Ecto neural progenitor cell (in vitro differentiated cells): ENCODE measurements around the gene CNNM4.

ENCODE experiments used
- DNase-seq: peaks from one replicate; pipeline ENCODE4 v3.0.0-alpha.2; 2018; ENCODE audit warnings: low spot score

The CNNM4 gene

DNA sequence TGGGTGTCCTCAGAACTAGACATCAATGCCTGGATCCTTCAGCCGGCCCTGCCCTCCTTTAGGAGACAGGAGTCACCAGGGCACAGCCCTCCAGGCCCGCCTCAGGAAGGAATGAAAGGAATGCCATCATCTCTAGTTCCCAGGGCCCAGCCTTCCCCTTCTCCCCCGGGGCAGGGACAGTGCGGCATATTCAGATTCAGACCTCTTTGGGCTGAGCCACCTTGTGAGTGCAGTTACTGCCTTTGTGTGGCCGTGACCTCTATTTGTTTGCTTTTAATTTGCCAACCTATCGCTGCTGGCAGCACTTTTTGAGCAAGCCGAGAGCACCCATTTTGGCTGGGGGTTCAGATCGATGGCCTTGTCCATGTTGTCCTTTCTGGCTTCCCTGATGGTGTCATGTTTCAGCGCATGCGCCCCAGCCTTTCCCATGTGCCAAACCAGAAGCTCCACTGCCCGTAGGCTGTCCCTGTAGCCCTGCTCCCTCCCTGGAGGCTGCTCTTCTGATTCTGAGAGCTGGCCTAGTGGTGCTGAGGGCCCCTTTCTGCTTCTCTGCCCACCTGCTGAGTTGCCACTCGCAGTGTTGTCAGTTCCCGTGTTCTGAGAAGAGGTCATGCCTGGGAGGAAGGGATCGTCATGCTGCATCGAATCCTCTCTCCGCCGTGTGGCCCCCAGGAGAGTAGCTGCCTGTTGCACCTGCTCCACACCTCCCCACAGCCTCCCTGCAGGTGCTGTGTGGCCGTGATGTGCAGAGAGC, 72.2 kb downstream of the CNNM4 start:
- peak; percentile 90 for DNase-seq

DNA sequence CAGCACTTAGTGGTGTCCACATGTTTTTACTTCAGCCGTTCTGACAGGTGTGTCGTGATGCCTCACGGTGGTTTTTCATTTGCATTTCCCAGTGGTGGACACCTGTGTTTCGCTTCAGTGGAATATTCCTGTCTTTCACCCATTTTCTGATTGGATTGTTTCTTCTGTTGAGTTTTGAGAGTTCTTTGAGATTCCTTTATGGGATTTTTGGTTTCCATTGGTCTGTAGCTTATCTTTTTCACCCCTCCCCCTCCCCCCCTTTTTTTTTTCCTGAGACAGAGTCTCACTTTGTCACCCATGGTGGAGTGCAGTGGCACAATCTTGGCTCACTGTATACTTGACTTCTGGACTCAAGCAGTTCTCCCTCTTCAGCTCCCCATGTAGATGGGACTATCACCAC, 75.1 kb downstream of the CNNM4 start:
- no peak for DNase-seq

DNA sequence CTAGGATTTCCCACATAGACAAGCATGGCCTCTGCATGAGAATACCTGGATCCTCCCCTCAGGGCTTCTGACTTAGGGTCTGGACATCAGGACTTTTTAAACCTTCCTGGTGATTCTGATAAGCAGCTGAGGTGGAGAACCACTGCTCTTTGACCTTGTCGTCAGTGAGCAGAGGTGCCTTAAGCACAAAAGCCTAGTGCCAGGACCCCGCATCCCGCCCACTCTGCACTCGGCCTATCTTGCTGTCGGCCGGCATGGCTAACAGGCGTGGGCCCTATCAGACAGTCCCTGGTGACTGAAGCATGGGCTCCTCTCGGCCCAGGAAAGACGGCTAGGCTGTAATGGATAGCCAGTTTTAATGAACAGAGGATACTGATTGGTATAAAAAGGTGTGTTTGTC, 76.9 kb downstream of the CNNM4 start:
- DNase-seq: no peak

DNA sequence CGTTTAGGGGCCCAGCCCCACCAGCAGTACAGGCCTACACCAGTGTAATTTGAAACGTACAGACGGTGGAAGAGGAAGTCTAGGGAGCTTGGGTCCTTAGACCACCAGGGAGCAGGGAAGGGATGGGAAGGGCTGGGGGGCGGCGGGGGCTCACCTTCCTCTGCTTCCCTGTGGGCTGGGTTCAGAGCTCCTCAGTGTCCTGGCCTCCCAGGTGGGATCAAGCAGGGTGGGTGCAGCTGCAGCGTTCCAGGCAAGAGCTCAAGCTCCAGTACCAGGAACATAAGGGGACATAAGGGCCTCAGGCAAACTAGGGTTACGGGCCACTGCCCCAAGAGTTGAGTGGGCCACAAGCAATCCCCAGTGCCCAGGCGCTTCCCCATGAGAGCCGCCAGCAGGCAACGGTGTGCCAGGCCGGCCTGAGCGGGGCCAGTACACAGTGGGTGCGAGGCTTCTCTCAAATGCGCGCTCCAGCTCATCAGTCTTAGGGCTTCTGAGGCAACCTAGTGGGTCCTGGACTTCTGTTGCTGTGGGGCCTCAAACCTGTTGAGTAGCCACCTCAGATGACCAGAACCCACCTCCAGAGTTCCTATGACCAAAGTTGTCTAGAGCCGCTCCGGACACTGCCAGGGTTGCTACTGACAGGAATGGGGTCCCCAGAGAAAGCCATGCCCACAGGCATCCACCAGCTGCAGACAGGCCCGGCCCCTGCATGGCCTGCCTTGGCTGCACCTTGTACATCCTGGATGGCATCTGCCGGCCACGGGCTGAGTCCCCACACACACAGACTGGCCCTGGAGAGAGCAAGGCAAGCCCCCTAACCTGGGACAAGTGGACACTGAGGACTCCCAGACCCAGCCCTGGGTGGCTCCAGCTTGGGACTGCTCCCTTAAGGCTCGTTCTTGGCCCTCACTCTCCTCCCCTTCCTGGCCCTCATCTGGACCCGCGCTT, 77.9 kb downstream of the CNNM4 start:
- DNase-seq: no peak

DNA sequence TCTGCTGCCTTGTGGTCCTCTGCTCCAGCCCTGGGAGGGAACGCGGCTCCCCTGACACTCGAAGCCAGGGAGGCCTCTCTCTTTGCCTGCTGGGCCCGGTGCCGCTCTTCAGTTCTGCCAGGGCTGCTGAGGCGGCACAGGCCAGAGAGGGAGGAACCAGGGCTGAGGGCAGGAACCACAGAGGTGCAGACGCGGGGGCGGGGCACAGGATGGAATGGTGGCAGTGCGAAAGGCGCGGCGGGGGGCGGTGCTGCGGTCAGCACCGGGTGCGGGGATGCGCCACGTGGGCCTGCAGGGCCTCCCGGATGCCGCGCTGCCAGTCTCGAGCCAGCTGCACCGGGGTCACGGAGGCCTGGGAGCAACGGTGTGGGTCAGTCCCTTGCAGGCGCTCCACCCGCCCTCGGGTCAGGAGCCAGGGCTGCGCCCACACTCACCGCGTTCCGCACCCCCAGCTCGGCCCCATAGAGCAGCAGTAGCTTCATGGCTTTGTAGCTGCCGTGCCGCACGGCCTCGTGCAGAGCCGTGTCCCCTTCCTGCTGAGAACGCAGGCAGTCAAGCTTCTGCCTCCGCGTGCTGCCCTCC, 78.7 kb downstream of the CNNM4 start:
- no peak for DNase-seq

DNA sequence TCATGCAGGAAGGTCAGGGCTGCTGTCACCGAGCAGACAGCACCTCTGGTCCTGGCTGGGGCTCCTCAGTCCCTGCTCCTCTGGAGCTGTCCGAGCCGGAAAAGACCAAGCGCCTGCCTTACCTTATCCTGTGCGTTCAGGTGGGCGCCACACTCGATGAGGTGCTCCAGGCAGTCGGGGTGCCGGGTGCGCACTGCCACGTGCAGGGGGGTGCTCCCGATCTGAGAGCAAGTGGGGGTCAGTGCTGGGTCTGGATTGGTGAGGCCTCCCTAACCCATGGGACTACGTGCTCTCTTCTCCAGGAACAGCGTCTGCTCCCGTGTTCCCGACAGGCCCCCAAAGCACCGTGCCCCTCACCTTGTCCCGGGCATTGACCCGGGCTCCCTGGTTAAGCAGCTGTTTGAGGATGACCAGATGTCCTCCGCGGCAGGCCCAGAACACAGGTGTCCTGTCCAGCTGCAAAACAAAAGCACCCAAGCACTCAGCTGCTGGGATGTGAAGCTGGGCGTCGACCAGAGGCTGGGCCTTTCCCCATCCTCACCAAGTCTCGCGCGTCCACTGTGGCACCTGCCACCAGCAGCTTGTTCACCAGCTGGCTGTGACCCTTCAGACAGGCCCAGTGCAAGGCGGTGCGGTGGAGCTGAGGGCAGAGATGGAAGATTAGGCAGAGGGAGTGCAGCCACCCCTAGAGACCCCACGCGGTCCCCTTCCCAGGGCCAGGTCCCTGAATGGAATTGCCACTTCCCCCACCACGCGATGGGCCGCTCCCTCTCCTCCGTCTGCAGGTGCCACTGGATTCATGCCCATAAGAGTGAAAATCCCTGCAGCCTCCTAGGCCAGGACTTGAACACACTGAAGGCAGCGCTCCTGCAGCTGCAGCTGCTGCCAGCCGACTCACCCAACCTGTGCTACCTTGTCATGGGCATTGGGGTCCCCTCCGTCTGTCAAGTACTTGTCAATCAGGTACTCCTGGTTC, 79.5 kb downstream of the CNNM4 start:
- DNase-seq: no peak

DNA sequence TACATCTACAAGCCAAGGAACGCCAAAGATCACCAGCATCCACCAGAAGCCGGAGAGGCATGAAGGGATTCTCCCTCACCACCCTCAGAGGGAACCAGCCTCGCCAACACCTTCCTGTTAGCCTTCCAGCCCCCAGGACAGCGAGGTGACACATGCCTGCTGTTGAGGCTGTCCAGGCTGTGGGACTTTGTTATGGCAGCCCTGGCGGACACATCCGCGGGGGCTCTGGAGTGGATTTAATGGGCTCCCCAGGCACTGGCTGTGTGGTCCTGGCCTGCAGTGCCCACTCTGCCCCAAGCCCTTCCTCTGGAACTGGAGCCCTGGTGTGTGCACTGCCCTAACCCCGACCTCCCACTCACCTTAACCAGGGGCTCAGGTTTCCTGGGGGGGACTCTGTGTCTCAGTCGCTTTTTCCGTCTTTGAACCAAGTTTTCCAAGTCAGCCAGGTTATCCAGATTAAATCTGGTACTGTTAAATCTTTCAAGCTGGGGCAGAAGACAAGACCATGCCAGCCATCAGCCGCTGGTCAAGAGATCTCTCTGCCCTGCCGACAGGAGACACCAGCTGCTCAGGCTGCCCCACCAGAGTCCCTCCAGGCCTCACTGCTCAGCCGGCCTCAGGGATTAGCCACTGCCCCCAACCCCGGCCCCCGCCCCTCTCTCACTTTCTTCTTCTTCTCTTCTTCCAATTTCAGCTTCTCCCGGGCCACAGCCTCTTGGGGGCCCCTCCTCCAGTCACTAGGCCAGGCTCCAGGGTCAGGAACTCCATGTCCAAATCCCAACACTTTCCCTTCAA, 81.2 kb downstream of the CNNM4 start:
- no peak for DNase-seq

DNA sequence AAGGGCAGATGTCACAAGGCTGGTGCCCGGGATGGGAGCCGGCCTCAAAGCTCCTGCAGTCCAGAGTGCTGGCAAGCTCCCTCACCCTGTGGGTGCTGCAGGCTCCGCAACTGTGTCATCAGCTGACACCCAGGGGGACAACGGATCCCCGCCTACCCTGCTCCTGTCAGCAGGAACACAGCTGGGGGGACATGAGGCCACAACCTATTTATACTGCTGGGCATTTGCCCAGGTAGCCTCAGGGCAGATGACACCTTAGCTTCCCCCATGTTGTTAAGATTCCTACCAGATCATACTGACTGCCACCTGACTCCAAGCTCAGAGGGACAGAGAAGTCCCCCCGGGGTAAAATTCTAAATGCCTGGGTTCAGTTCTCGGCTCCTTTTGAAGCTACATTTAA, 81.9 kb downstream of the CNNM4 start:
- DNase-seq: no peak

DNA sequence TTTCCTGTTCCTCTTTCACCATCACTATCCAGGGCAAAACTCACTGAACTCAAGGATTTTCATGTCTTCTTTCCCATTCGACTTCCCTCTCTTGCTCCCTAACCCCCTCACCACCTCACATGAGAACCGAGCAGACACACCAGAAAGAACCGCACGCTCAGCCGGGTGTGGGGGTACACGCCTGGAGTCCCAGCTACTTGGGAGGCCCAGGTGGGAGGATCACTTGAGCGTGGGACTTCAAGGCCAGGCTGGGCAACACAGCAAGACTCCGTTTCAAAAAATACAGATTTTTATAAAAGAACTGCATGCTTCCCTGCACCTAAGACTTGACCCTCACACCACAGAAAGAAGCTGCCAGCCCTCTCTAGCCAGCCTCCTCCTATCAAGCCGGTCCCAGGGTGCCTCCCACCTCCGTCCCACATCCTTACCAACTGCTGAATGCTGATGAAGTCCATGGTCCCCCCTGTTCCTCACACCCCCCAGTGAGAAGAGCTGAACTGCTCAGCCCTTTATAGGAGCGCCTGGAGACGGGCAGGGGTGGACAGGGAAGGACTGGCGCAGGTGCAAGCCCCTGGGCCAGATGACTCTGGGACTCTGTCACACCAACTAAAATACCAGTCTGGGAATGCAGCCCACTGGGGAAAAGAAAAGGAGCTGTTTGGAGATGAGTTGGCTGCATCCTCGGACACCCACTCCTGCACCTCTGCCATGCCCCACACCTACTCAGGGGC, 83.0 kb downstream of the CNNM4 start, which contains the start of gene ANKRD23:
Gene ANKRD23, minus strand, starts transcription at position 484 of the 731 bp plus-strand sequence. Its CDS starts 29 bp downstream, at position 455.
- no peak for DNase-seq

DNA sequence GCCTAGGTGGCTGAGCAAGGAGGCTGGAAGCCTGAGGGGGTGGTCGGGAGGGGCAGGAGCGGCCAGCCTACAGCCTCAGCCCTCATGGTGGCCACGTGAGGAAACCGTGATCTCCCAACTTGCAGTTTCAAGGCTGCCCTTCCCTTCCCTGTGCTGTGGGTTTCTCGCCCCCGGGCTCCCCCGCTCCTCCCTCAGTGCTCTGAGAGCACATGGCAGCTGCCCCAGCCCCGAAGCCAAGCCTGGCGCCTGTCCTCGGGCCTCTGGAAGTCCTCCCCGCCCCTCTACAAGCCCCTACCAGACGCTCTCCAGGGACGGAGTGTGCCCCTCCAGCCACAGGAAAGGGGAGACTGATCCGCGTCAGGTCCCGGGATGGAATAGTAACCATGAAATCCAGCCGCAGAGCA, 83.7 kb downstream of the CNNM4 start:
- DNase-seq: no peak

DNA sequence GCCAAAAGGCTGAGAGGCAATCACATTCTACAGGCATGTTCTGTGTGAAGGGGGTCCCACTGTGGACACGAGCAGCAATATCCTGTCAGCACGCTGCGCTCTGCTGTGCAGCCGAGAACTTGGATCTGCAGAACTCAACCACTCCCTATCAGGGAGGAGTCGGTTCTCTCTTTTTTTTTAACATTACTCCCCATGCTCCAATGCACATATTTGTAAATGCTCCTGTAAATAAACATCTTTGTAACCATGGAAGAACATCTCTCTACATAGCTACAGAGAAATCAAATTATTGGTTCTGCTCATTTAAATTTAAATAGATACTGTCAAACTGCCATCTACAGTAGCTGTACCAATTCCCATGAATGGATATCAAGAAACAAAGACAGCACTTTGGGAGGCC, 86.1 kb downstream of the CNNM4 start:
- no peak for DNase-seq

DNA sequence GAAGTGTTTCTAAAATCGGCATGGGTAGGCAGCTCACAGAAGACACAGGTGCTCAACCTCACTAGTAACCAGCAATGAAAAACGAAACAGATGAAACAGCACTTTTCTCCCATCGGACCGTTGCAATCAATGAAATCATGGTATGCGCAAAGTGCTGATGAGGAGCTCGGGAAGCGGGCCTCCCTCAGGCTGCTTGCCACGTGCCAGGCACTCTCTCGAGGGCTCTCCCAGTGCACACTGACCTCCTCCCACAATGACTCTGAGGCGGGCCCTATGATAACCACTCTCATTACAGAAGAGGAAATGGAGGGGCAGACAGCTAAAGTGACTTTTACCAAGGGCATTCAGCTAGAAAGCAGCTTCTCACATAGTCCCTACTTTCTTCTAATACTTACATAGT, 86.9 kb downstream of the CNNM4 start:
- no peak for DNase-seq

DNA sequence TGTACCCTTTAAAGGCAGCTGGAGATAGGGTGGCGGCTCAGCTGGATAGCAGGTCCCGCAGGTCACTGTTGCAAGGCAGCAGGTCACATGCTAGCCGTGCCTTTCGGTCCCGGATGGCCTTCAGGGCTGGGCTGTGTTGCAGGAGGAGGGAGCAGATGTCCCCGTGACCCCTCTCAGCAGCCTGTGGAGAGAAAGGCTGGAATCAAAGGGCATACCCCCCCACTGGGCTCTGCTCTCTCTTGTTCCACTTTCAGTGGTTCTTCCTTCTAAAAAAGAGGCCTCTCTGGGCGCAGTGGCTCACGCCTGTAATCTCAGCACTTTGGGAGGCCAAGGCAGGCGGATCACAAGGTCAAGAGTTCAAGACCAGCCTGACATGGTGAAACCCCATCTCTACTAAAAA, 87.6 kb downstream of the CNNM4 start:
- peak; percentile 57 for DNase-seq

DNA sequence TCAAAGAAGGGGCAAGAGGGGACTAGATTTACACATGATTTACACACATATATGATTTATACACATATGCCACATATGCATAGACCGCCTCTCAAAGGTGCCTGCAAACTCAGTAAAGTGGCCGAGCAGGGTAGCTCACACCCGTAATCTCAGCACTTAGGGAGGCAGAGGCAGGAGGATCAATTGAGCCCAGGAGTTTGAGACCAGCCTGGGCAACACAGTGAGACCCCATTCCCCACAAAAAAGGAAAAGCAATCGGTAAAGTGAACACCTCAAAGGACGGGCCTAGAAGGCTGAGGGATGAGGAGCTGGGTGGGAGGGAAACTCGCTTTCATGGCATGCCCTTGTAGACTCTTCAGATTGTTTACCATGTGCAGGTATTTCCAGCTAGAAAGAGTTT, 92.0 kb downstream of the CNNM4 start:
- DNase-seq: no peak

DNA sequence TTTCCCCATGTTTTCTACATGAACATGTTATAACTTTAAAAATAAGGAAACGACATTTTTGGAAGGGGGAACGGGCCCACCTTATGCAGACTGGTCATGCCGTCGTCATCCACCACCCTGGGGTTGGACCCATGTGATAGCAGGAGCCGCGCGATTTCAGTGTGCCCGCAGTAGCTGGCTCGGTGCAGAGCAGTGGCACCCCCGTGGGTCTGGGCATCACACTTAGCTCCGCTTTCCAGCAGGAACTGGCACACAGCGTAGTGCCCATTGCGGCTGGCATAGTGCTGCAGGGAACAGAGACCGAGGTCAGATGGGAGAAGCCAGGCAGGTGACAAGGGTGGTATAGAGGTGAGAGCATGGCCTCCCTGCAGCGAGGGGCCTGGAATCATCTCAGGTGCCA, 92.6 kb downstream of the CNNM4 start:
- no peak for DNase-seq

DNA sequence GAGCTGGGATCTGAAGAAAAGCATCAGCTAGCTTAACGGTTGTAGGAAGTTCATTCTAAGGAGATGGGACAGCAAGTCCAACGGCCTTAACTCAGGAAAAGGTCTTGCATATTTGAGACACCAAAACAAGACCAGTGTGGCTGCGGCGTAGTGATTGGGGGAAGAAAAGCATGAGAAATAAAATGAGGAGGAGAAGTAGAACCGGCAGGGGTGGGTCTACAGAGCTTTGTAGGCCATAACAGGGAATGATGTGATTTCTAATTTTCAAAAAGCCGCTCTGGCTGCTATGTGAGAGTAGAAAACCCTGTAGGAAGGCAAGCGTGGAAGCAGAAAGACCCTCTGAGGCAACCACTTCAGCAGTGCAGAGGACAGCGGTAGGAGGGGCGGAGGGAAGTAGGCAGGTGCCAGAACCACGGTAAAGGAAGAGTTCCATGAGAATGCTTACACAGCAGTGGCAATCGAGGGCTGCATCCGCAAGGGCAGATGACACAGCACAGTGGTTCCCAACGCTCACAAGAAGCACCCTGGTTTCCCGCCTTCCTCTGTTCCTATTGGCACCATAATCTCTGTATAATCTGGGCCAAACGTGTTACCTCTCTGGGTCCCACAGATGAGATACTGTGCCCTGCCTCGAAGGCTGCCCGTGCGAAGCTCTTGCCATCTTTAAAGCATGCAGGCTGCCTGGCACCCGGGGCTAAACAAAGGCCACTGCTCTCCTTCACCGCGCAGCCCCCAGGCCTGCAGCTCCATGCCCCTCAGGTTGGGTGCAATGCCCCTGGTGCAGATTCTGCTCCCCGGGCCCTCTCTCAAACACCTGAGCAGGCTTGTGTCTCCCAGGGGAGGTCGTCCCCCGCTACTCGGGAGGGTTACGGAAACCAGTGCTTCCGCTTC, 96.3 kb downstream of the CNNM4 start:
- DNase-seq: no peak

DNA sequence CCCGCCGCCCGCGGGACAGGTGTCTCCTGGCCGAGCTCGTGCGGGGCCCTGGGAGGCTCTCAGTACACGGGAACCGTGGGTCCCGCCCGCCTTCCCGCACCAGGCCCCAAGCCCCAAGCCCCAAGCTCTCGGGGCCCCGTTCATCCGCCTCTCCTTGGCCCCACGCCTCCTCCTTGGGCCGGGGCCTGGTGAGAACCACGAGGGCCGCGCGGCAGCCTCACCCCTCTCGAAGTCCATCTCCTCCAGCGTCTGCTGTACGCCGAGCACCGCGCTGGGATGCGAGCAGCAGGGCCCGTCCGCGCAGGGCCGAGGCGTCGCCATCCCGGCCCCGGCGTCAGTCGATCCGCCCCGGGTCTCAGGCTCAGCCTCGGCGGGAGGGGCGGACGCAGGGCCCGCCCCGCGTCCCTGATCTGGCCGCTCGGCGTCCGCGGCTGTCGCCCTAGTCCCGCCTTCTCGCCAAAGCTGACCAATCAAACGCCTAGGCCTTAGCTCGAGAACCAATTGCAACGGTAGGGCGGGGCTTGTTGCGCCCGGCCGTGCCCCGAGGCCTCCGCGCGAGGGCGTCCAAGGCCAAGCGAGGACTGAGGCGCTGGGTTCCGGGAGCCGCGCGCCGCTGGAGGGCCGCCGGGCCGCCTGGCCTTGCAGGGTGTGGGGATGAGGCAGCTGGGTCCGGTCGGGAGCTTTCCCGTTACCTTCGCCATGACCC, 97.1 kb downstream of the CNNM4 start, which contains the start of gene ANKRD39:
Gene ANKRD39, minus strand, starts transcription at position 350 of the 706 bp plus-strand sequence. Its CDS starts 29 bp downstream, at position 321.
- DNase-seq: peak; percentile 98

DNA sequence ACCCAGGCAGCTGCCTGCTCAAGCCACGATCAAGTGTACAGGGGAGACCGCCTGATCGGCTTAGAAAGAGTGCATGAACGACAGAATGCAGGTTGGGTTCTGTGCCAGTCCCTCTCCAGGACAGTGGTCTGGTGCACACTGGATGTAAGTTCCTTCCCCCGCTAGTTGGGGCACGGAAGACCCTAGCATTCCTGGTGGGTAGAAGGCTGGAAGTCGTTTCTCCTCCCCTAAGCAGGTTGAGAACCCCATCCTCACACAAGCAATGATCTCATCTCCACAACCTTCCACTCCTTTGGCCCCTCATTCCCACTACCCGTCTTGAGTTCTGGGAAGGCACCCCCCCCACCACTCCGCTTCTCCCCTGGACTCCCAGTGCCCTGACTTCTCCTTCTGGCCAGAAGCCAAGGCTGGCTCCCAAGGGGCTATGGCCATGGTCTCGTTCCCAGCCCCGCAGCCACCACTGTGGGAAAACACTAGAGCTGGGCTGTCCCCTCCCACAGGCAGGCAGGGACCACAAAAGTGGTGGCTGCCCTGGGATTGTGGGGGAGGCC, 98.5 kb downstream of the CNNM4 start:
- no peak for DNase-seq
